HTR-8/SVneo (cell line): ENCODE data around the gene MUSK.
"Not testable (repeated sequence)": the region's sequence is repeated elsewhere in the genome, so short reads cannot be mapped to it uniquely, and the experiment has no call there.

Source experiments
- DNase-seq: peaks from one replicate; pipeline ENCODE4 v3.0.0; 2011; ENCODE audit warnings: low spot score, mixed read lengths; ENCODE audit not compliant: insufficient read length
- FAIRE-seq: peaks from 2 replicates; lab custom pipeline; 2011; peaks lifted over from hg19 to GRCh38; lab: Jason Lieb, UNC

Gene MUSK

GRCh38 chr9:110802416-110803035 is 133.9 kb downstream of the MUSK start:
- FAIRE-seq: no peak
- no peak for DNase-seq

GRCh38 chr9:110807956-110808598 is 139.5 kb downstream of the MUSK start:
- FAIRE-seq (no peak), DNase-seq (no peak)

DNA sequence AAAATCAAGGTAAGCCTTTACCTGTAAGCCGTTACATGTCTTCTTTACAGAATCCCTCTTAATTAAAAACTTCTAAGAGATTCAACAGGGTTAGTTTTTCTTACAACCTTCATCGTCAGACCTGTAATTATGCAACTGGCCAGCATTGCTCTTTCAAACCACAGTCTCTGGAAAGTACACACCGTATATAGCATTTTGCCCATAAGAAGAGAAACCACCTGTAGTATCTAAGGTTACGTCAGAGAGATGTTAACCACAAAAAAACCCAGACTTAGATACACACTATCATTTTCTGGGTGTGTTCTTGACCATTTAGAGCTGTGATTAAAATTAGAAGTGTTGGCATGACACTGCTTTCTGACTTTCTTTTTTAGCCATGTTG is 140.0 kb downstream of the MUSK start:
- no peak for FAIRE-seq
- DNase-seq: no peak

- FAIRE-seq: no peak
Measured at GRCh38 chr9:110809038-110809595, 140.5 kb downstream of the MUSK start.

GRCh38 chr9:110810262-110810976 is 141.8 kb downstream of the MUSK start:
- no peak for FAIRE-seq
- DNase-seq: no peak

More at GRCh38 chr9:110809038-110809595, 140.5 kb downstream of the MUSK start:
- no peak for DNase-seq

GRCh38 chr9:110812886-110813285 is 144.3 kb downstream of the MUSK start:
- no peak for DNase-seq
- no peak for FAIRE-seq

GRCh38 chr9:110814159-110814558 is 145.6 kb downstream of the MUSK start:
- FAIRE-seq (peak; percentile 57), DNase-seq (peak; percentile 20)

GRCh38 chr9:110815361-110815760 is 146.8 kb downstream of the MUSK start:
- DNase-seq: no peak
- FAIRE-seq: peak; percentile 68

DNA sequence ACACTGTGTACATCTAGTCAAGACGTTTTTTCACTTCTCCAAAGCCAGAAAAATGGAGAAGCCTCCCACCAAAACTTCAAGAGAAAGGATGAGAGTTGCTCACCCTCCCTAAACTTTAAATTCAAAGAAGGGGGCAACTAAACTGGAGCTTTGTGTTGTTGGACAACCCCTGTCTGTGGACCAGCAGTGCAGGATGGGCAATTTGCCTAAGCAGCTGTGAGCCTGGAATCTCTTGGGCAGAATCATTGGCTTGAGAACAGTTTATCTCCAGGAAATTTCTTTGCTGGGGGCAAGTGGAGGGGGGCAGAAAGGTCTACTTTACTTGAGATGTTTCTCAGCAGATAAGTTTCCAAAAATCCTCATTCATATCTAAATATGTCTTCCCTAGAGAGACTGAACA is 151.8 kb downstream of the MUSK start:
- no peak for FAIRE-seq
- no peak for DNase-seq

GRCh38 chr9:110821064-110821463 is 152.5 kb downstream of the MUSK start:
- DNase-seq (no peak), FAIRE-seq (no peak)

GRCh38 chr9:110825129-110825528 is 156.5 kb downstream of the MUSK start:
- FAIRE-seq, DNase-seq: not testable (repeated sequence)

DNA sequence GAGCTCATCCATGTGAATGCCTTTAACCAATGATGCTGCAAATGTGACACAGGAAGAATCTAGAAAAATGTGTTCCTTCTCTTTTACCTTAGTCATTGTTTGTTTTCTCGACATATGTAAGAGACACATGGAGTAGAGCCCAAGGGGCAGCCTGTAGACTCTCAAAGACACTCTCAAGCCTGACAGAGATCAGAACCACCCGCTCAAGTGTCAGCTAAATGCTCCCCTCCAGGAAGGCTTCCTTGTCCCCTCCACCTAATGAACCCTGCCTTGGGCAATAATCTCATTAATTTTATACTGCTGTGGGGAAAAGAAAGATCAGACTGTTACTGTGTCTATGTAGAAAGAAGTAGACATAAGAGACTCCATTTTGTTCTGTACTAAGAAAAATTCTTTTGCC is 157.4 kb downstream of the MUSK start:
- no peak for FAIRE-seq
- DNase-seq: no peak

DNA sequence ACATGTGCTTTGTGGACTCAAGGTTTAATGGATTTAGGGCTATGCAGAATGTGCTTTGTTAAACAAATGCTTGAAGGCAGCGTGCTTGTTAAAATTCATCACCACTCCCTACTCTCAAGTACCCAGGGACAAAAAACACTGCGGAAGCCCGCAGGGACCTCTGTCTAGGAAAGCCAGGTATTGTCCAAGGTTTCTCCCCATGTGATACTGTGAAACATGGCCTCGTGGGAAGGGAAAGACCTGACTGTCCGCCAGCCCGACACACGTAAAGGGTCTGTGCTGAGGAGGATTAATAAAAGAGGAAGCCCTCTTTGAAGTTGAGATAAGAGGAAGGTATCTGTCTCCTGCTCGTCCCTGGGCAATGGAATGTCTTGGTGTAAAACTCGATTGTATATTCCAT is 157.8 kb downstream of the MUSK start:
- not testable (repeated sequence) for DNase-seq

DNA sequence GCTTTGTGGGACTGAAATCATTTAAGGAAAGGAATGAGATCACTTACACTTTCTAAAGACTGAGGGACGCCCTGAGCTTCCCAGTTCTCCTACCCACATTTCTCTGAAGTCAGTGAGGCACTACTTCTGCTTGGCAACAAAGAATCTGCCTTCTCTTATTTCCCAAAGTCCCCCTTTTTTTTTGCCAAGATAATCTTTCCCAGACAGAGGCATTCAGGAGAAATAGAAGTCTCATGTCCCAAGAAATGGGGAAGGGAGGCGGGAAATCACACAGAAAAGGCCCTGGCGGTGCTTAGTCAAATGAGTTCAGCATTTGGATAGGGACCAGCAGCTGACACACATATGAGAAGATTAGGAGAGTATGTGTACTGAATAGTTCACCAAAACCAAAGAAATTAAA is 159.7 kb downstream of the MUSK start:
- FAIRE-seq: no peak
- no peak for DNase-seq

More for the DNA sequence above, 157.8 kb downstream of the MUSK start:
- not testable (repeated sequence) for FAIRE-seq

- FAIRE-seq (no peak), DNase-seq (no peak)
Measured at GRCh38 chr9:110830495-110830894, 161.9 kb downstream of the MUSK start.

DNA sequence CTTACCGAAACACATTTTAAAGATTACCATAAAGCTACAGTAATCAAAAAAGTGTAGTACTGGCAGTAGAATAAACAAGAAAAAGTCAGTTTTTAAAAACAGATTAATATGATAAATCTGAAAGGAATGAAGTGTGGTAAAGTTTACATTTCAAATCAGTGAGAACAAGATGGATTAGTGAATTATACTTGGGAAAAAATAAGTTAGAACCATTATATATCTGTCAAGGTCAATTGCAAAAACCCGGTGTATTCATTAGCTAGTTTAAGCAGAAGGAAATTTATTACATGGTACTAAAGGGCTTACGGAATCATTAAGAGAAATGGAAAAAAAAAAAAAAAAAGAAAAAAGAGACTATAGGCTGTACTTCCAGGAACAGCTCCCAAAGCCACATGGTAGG is 164.3 kb downstream of the MUSK start:
- no peak for DNase-seq
- FAIRE-seq: no peak

DNA sequence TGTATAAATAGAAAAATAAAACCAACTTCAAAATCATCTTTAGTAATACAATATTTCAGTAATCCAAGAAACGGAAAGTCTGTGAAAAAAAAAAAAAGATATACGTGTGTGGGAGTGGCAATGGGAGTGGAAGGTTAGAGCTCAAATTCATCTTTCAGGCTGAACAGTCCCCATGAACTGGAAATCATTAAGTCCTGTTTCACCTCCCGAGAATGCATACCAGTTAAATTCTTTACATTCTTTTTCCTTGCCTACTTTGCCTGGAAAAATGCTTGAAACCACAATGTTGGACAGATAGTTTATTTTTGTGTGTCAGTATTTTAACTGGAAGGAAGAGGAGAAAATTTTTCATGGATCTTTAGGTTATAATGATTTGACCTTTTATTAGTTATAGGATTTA is 166.8 kb downstream of the MUSK start:
- FAIRE-seq: peak; percentile 82
- DNase-seq: peak; percentile 61

GRCh38 chr9:110835859-110836271 is 167.3 kb downstream of the MUSK start:
- DNase-seq (peak; percentile 18), FAIRE-seq (no peak)

DNA sequence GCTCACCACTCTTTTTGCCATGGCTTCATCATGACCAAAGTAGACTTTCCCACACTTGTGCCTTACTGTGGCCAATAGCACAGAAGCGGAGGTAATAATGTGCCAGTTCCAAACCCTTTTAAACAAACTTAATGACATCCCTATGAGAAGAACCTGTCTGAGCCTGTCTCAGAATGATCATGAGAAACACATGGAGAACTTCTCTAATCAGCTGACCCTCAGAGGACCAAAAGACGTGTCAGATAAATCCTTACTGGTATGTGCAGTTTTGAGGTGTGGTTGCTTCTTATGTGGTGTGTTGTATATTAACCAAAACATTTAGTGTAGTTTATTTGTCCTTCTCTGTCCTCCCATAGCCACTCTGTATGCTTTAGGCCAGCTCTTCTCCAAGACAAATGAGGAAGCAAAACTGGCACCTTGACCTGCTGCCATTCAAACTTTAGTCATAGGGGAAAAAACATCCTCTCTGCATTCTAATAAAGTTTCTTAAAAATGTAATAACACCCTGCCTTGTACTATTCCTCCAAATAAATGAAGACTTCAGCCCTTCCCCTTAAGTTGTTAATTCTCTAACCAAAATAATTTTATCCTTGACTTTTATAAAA is 168.9 kb downstream of the MUSK start:
- FAIRE-seq: no peak
- DNase-seq: no peak

DNA sequence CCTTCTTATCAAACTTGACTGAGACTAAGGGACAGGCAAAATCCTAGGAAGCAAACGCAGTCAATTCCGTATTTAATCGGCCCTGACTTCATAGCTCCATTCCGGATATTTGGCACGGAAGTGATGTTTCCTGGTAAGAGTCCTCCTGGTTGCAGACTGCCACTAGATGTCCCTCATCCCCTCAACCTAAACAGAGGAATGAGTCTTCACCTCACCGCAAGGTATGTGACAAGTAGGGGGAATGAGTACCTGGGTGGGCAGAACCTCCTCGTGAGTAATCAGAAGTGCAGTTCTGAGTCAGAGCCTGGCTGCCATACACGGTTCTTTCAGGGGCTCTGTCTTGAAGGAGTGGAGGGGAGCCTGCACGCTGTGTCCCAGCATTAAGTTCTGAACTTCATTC is 173.6 kb downstream of the MUSK start:
- DNase-seq (no peak), FAIRE-seq (peak; percentile 84)

DNA sequence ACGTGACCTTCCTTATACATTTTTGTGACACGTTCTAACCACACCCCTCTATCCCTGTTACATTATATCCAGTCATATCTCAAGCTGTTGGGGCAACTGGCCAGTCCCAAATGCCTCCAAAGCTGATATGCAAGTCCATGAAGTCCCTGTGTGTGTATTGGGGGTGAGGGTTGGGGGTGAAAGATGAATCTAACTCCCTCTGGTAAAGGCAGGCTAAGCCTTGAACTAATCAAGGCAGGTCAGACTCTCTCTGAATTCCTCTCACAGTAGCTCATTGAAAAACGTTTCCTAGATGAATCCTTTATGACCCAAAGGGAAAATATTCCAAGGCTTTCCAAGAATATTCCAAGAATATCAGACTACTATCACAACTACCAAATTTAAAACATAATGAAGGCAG is 174.4 kb downstream of the MUSK start:
- peak; percentile 16 for FAIRE-seq
- DNase-seq: no peak
